Umbilical cord (tissue), 2 donors: ENCODE results near the gene ASCC2. TPM values are rescaled to one million over a fixed set of nuclear protein-coding genes. Genes with fewer than 3 reads are reported as not detected.
A peak's percentile ranks its signal among the peaks of the same experiment; 100 is the strongest.

ENCODE experiments used
- DNase-seq: peaks from one replicate; pipeline ENCODE4 v3.0.0-alpha.2; 2015; ENCODE audit warnings: low spot score
- total RNA-seq: library from RNA; depleted of rRNA; stranded (reverse); fragments of >200 nt; gene quantifications from one replicate; pipeline ENCODE4 v1.2.3, GENCODE V29; 2014; ENCODE audit warnings: low replicate concordance; ENCODE audit not compliant: insufficient read depth

Gene ASCC2
- total RNA-seq, 1 donor from 2014 or later: 15.9 TPM

DNA sequence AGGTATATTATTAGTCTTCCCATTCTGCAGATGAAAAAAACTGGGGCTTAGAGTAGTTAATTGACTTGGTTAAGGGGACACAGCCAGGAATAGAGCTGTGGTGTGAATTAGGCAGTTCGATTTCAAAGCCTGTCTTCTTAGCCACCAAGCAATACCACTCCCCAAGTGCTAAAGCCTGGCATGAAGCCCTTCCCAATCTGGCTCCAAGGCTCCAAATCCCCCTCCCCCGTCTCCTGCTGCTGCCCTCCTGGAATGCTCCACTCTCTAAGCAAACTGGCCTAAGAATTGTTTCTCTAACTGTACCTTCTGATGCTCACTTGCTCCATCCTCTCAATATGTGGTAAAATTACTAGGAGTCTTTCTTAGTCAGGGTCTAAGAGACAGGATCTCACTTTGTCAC is 18.6 kb downstream of the ASCC2 start:
- no peak for DNase-seq

DNA sequence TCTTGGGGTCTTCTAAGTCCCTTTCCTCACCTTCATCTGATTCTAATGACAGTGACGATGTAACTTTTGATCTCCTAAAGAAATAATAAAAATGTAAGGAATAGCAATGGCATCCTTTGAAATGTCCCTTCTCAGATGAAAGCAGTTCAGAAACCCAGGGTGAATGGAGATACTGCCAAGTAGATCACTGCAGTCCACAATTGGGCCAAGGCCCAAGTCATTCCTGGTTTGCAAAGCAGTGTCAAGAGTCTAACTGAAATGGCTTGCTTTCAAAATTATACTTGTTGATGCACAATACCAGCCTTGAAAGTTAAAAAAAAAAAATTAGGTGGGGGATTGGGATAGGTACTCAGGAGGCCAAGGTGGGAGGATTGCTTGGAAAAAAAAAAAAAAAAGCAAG is 20.4 kb downstream of the ASCC2 start:
- DNase-seq: no peak

DNA sequence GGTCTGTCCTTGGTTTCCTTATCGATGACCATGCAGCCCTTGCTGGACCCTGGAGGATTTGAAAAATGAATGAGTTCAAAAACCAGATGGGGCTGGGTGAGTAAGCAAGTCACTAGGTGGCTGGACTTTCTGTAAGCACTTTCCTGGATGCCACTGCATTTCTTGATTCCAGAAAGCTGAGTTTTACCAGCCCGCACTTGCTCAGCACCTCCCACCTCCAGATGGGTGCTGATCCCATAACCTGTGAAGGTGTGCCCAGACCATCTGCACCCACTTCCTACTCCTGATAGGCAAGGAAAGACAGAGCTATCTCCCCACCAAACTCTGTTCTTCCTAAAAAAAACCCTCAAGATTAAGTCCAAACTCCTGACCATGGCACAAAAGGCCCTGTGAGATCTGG is 21.1 kb downstream of the ASCC2 start:
- no peak for DNase-seq

DNA sequence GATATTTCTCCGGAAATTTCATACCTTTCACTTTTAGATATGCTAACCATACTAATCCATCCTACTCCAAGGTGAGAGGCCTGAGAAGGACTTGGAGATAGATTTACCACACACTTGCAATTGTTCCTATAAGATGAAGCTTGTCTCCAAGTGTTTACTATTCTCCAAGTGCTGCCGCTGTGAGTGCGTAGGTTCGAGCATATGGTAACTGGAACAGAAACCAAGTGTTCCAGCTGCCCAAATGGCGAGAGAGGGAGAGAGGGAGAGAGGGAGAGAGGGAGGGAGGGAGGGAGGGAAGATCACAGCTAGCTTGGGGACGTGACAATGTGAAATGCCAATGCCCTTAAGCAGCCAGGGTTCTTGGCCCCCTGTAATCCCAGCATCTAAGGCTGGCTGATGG is 21.5 kb downstream of the ASCC2 start:
- DNase-seq: no peak

DNA sequence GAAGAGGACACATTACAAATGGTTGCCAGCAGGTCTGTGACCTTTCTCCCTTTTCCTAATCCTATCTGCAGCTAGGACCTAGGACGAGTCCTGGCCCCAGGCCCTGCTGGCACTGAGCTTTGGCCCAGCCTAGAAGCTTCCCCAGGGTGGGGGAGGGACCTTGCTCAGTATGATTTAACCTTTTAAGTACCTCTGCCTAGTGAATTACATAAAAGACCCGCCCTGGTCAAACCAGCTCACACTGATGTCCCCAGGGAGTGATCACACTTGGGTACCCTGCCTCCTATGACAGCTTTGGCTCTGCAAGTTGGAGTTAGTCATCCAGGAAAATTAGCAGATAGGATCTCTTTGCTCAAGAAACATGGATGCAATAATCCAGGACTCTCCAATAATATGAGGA is 21.9 kb downstream of the ASCC2 start:
- no peak for DNase-seq

DNA sequence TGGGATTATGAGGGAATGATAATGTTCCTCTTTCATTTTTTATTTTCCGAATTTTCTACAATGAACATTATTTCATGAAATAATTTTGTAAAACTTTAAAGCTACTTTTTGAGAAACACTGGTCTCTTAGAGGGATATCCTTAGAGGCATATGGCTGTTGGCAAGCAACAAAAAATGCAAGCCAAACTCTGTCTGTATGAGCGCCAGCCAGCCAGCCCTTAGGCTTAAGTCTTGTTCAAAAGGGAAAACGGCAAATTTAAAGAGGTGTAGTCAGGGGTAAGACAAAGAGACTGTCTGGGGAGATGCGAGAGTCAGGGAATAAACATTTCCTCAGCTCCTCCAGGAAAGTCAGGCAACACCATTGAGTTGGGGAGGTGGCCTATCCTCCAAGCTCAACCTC is 22.5 kb downstream of the ASCC2 start:
- no peak for DNase-seq

DNA sequence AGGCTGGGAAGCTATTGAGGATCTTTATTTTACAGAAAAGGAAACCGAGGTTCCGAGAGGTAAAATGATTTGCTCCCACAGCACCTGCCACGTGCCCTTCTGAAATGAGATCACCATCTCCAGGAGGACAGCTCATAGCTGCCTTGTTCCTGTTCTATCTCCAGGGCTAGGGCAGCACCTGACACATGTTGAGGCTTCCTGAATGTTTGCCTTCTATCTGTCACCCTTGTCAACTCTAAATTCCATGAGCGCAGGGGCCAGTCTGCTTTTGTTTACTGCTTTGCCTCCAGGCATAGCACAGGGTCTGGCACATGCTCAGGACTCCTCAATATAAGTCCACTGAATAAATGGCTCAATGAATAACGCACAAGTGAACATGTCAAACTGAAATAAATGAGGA is 24.1 kb downstream of the ASCC2 start:
- no peak for DNase-seq

DNA sequence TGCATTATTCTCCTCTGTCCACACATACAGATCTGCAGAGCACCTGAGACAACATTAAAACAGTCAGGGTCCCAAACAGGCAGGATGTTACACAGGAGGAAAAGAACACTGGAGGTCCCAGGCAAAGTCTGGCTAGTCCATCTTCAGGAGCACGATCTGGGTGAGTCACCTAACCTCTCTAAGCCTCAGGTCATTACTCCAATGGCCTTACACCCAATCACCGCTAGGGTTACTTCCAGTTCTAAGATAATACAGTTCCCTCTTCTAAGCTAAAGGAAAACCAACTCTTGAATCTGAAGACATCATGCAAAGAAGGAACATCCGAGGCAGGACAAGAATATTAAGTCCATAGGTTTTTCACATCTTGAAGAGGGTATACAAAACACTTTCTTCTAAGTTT is 24.5 kb downstream of the ASCC2 start:
- DNase-seq: no peak

DNA sequence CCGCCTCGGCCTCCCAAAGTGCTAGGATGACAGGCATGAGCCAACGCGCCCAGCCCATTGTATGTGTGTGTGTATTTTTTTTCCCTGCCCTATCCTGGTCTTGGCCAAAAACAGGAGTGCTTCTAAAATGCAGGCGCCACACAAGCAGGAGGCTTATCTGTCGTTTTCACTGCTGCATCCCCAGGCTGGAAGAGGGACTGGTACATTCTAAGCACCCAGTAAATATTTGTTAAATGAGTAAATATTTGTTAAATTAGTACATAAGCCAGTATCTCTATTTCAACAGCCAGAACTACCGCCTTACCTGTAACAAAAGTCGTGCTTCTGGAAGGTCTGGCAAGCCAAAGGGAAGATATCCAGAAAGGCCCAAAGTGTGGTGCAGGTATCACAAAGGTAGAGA is 24.9 kb downstream of the ASCC2 start:
- DNase-seq: no peak

DNA sequence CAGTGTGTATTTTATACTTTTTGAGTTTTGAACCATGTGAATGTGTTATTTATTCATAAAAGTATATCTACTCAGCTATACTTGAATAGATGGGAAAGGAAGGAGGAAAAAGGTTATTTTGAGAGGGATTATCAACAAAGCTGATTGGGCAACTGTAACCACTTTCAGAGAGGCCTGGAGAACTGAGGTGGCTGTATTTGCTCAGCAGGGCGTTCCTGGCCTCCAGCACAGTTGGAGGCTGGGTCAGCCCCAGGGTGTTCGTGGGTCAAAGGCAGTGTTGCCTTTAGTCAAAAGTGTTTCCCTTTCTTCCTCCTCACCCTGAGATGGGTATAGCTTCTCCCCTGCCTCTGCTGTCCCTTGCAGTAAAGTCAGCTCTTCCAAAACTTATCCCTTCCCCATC is 26.7 kb downstream of the ASCC2 start:
- no peak for DNase-seq

DNA sequence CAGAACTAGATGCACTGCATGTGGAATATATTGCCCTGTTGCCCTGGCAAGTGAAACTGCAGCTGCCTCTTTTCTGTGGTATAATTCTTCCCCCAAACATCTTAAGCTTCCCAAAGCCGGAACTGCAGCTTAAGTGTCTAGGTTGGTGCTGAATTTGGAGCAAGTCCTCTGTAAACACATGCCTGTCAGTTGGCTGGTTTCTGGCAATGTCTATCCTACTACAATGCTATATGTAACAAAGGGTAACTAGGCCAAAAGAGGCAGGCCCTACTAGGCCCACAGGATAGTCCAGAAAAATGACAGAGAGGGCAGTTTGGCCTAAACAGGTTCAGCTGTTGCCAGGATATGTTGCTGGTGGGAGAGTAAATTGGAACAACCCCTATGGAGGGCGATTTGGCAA is 27.9 kb downstream of the ASCC2 start:
- no peak for DNase-seq

DNA sequence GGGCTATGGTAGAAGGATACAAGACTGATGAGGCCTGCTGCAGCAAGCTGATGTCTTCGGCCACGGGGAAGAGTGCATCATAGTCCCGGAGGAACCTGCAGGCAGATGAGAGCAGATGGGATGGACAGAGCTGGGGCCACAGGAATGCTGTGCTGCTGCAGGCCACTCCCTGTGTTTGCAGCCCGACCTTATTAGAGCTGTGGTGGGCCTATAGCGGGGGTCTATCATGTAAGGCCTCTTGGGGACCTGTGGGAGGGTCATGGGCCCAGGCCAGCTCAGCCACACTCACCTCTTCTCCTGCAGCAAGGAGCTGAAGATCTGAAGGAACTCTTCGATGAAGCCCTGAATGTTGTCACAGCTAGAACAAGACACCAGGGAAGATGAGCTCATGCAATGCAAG is 31.9 kb downstream of the ASCC2 start:
- DNase-seq: no peak

DNA sequence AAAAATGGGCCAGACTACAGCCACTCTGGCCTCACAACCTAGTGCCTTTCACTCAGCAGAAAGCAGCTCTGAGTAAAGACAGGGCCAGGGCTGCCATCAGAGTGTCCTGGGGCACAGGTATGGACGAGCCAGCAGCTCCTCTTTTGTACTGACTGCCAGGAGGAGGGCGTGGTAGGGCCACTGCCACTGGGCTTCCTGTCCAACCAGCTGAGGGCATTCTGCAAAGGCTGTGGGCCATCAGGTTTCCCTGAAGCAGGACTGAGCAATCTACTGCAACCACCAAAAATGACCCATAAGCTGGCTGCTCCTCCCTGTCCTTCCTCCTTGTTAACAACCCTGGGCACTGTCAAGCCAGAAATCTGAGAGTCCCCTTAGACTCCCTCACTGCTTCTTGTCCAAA is 33.1 kb downstream of the ASCC2 start:
- DNase-seq: no peak

DNA sequence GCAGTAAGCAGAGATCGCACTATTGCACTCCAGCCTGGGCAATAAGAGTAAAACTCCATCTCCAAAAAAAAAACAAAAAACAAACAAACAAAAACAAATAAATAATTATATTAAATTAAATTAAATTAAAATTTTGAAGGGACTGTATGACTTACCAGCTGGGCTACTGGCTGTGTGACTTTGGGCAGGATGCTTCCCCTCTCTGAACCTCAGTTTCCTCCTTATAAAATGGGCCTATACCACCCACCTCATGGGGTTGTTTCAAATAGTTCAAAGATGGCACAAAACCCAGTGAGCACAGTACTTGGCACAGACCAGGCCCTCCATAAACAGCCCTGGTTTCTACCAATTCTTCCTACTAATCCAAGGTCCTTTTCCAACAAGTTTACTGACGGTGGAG is 34.9 kb downstream of the ASCC2 start:
- DNase-seq: no peak

DNA sequence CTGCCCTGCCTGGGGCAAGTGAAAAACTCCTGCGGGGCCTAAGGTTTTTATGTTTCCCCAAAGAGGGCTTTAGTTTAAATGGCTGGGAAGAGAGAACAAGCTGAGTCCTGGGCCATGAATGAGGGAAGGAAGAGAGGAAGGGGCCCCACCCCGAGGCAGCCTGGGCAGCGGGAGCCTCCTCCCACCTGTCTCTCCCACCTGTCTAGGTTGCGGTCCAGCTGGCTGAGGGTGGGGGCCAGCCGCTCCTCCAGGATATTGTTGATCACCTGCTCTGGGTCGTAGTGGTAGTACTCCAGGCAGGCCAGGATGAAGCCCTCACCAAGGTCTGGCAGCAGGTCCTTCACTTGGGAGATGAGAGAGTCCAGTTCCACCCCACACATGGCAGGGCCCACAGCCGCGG is 36.3 kb downstream of the ASCC2 start:
- DNase-seq: no peak

DNA sequence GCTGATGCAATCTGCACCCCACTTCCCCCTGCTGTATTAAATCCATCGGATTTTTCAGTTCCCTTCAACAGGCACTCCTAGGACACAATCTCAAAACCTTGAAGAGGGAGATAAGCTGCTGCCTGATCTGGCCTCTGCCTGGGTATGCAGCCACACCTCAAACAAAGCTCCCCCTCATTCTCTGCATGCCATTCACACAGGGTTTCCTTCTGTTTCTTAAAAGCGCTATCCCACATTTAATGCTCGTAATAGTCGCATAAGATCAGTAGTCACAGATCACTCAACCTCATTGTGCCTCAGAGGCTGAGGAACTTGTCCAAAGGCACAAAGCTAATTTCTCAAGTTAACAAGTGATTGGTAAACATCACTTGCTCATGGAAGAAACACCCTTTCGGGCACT is 36.9 kb downstream of the ASCC2 start:
- DNase-seq: peak; percentile 72

DNA sequence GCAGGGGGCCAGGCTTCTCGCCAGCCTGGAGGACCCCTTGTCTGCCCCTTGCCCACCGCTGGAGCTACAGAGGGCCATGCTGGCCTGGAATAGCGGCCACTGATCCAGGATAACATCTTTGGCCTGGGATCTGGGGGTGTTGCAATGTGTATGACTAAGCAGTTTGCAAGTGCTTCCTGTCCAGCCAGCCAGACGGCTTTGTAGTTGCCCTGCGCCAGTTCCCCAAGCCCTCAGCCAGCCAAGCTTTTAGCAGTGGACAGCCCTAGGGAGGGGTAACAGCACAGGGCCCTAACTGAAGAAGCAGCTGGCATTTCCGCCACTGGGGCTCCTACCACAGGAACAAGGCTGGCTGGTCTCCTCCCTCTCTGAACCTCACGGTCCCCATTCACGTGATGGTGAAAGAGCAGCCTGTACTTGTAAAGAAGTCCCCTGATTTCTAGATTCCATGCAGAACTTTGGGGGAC is 38.8 kb downstream of the ASCC2 start:
- peak; percentile 85 for DNase-seq

DNA sequence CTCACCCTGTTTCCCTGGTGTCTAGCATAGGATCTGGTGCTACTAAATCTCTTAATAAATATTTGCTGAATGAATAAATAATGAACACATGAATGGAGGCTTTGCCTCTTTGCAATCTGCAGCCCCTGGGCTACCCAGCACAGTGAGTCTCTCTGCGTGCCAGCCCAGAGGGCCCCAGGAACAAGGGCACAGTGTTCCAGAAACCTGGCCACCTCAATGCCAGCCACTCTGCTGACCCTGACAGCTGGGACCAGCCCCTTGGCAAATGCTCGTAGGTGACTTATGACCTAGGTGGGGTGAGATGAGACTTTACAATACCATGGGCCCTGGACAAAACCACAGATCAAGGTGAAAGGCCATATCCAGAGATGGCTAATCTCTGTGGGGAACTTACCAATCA is 39.3 kb downstream of the ASCC2 start:
- DNase-seq: no peak

DNA sequence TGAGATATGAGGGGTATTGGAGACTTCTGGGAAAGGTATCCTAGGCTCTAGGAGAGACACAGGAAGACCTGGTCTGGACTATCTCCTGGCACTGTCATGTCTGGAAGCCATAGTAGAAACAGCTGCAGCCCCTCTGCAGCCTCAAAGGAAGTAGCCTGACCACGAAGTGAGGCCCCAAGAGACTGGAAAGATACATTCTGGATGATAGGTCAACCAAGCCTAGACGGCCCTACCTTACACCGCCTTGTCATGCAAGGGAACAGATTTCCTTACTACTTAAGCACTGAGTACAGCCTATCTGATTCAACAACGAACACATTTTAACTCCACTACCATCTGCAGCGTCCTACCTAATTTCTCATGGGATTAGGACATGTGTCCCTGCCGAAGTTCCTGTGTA is 39.8 kb downstream of the ASCC2 start:
- DNase-seq: no peak

DNA sequence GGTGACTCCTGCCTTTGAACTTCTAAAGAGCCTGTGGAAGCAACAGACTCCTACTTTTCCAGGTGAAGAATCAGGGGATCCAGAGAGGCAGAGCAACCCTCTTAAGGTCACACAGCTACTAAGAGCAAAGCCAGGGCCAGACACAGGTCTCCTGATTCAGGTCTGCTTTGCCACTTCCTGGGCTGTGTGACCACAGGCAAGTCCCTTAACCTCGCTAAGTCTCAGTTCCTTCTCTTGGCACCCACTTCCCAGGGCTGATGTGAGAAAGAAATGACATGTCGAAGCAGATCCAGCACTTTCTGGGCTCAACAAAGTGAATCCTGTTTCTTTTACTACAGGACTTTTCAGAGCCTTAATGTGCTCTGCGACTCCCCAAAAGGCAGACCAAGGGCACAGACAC is 40.7 kb downstream of the ASCC2 start:
- no peak for DNase-seq

DNA sequence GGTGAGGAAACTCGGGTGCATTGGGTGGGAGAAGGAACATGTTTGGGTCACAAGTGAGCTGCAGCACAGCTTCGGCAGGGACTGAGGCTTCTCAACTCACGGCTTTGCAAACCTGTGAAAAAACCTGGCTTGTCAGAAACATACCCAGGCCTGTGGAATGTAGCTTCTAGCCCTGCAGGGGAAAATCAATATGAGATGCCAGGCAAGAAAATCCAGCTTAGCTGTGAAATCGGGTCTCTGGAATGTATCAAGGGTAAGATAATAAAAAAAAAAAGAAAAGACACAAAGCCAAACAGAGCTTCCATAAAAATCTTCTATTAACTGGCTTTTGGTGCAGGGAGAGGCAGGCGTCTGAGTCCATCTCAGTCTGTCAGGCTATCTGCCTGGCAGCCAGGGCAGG is 42.4 kb downstream of the ASCC2 start:
- peak; percentile 80 for DNase-seq

DNA sequence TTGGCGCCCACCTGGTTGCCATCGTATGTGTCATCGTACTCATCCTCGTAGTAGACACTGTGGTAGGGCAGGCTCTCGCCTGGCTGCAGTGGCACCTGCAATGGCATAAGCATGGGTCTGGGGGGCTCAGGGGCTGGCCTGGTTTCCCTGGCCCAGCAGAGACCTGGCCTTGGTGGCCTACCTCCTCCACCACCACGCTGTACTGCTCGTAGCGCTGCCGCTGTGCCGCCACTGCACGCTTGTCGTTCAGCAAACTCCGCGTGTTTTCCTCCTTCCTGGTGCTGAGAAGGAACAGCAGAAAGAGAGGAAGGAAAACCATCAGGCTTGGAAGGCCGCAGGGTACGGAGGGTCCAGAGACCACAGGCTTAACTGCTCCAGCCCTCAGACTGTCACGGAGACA is 44.7 kb downstream of the ASCC2 start:
- no peak for DNase-seq

DNA sequence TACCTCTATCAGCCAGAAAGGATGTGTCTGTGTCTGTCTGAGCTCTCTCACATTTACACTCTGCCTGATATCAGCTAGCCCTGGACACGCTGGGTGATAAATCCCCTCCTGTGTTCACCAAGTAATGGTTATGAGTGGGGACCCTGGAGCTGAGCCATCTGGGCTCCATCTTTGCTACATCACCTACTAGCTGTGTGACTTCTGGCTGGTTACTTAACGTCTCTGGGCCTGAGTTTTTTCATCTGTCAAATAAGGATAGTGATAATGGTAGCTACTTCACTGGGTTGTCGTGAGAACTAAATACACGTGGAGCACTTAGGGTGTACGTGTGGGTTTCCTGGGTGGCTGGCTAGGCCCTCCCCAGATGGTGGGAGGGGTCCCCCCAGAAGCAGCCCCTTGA is 48.0 kb downstream of the ASCC2 start:
- DNase-seq: no peak

DNA sequence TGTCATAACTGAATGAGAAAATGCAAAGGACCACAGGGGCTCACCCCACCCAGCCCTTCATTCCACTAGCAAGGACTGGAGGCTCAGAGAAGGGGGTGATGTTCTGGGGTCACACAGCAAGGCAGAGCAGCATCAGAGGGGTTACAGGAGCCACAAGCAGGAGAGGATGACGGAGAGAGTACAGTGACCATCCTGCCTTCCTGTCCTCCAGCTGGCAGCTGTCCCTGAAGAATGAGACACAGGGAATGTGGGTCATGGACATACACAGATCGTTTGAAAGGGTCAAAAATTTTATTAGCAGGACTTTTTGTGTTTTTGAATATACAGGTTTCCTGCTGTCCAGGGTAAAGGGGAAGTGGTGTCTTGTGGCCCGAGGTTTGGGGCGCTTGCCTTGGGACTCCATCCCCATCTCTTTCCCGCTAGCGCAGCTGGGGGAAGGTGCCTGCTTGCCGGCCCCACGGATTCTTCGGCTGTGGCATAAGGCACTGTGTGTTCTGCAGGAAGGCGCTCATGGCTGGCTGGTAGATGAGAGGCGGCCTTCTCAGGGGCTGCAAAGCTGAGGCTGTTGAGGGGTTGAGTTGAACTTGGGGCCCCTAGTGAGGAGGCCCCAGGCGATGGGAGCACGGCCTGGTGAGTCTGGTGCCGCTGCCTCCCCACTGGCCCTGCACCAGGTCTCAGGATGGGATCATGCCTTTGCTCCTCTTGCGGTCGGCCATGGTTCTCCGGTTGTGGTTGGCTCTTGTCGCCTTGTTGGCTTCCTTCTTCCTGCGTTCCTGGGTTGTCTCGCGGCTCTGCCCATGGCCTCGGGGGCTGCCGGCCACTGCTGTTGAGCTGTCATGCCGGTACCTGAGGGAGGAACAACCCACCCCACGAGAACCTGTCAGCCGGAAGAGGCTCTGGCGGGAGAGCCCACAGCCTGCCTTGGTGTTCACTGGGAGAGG is 49.5 kb downstream of the ASCC2 start:
- DNase-seq: no peak
